NCI-H1694 treated with DMSO at 0.1 percent for 48 hours (cell line): ENCODE data around the gene TTC23L.
"Not testable (repeated sequence)": the region's sequence is repeated elsewhere in the genome, so short reads cannot be mapped to it uniquely, and the experiment has no call there.

ENCODE experiments used
- DNase-seq: peaks from one replicate; lab custom pipeline; 2025; lab: John Stamatoyannopoulos, UW

The TTC23L gene

DNA sequence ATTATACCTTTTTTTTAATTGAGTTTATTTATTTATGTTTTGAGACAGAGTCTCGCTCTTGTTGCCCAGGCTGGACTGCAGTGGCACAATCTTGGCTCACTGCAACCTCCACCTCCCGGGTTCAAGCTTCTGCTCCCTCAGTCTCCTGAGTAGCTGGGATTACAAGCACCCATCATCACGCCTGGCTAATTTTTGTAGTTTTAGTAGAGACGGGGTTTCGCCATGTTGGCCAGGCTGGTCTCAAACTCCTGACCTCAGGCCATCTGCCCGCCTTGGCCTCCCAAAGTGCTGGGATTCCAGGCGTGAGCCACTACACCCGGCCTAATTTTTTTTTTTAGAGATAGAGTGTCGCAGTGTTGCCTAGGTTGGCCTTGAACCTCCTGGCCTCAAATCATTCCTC, 84.3 kb downstream of the TTC23L start:
- not testable (repeated sequence) for DNase-seq

DNA sequence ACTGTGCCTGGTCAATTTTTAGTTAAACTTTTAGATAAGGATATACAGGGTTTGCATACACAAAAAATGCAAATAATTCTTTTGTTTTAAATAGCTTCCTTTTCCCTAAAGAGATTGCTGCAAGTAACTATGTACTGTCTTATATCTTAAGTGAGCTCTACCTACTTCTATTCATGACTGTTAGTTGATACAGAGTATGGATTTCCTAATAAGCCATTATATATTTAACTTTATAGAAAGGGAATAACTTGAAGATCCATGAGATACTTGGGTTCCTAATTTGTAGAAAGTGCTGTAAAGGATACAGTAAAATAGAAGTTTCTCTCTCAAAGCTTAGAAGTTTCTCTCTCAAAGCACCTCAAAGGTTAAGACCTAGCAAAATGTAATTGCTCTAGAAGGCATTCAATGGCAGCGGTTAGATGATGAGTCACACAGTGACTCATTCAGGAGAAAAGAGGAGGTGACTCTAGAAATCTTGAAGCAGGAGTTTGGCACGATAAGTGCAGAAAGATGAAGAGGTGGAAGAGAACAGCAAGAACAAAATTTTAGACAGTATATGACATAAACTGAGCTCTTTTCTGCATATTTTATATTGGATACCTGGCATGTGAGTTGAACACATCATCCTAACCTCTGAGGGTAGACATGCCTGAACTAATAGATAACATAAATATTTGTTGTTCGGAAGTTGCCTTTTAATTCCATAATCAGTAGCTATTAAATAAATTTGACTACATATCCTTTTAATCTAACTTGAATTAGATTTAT, 84.9 kb downstream of the TTC23L start:
- no peak for DNase-seq

DNA sequence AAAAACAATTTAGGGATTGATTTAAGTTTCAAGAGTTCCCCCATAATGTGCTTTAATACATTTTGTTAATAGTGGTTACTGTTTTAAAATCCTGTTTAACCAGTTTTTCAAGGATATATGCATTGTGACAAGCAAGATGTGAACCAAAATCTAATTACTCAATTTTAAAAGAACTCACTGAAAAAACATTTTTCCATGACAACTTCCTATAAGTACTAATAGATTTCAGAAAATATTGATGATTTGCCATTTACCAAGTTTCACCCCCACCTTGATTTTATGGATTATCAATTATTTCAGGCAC, 85.5 kb downstream of the TTC23L start:
- no peak for DNase-seq

DNA sequence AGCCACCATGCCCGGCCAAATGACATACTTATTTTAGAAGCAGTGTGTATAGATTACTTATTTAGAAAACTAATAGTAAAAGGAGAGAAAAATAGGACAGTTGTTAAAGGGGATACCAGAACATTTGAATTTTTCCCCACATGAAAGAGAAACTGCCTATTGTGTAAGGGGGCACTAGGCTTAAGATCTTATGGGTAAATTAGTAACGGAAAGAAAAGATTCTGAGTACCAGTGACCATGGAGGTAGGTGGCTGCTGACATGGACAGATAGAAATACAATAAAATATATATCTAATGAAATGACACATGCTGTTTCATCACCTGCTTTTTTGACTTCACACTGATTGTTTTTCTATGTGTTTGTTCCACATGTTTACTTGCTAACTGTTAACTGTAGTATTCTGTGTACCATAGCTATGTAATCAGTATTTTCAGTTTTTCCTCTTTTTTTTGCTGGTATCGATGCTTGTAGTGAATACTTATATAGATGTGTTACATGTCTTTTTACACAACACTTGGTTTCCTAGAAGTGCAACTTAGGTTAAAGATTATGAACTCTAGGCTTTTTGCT, 87.4 kb downstream of the TTC23L start:
- DNase-seq = no peak

DNA sequence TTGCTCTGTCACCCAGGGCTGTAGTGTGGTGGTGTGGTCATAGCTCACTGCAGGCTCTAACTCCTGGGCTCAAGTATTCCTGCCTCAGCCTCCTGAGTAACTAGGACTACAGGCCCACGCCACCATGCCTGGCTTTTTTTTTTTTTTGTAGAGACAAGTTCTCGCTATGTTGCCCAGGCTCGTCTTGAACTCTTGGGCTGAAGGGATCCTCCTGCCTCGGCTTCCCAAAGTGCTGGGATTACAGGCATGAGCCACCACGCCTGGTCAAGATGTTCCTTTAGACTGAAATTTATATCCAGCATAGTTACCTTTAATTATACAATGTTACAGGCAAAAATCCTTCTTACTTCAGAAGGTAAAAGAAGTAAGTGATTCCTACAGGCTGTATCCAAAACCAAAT, 88.8 kb downstream of the TTC23L start:
- DNase-seq = no peak

DNA sequence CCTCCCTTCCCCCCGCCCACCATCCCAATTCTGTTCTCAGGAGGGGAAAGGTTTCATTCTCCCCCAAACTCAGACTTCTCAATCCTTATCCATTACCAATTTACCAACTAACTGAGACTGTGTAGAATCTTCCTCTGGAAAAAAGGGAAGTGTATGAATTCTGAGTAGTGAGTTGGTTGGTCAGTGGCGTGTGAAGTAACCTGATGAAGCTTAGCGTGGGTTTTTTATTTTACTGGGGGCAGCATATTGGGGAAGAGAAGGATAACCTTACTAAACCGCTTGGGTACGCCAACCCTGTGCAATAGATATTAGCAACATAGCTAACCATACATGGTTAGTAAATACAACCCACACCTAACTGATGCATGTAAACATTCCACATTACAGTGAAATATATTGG, 89.3 kb downstream of the TTC23L start:
- DNase-seq = no peak

DNA sequence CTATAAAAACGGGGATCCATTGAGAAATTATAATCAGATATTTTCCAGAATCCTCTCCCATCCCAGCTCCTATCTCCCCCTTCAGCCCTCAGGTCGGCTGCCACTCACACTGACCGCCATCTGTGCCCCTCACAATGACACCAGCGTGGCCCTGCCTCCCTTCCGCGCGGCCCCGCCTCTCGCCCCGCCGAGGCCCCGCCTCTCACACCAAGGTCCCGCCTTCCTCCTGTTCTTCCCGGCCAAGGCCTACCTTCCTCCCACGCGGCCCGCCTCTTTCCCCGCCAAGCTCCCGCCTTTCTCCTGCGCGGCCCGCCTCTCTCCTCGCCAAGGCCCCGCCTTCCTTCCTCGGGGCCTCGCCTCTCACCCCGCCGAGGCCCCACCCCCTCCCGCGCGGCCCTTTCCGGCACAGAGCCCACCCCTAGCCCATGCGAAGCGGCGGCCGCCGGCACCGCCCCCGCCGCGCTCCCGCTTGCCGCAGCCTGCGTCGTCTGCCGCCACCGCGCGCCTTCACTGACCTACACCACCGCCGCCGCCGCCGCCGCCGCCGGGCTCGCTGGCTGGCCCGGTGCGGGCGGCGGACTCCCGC, 90.3 kb downstream of the TTC23L start, which contains the start of gene DNAJC21:
Gene DNAJC21, plus strand, starts transcription at position 426 of the 586 bp plus-strand sequence. CDS start 261 bp downstream, outside the sequence.
- DNase-seq = peak; percentile 98

DNA sequence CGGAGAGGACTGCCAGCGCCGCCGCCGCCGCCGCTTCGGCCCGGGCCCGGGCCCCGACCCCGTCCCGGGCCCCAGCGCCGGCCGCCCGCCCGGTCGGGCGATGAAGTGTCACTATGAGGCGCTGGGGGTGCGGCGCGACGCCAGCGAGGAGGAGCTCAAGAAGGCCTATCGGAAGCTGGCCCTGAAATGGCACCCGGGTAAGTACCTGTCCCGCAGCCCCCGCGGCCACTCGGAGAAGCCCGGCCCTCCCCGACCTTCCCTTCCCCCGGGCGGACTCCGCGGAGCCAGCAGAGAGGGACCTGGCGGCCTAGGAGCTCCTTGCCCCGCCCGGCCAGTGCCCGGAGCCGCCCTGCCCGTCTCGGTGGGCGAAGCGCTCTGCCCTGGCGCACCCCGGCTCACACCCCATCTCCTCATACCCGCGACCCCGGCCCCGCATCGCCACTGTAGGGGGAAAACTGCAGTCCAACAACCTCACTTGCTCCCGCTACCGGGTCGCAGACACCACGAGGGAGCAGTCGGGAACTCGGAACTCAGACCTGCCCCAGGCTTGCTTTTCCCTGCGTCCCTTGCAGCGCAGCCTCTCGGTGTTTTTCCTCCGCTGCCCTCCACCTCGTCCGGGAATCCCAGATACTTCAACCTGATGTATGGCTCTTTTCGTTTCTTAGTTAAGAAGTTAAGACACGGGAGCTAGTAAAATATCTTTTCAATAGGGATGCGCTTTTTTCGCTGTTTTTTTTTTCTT, 90.9 kb downstream of the TTC23L start:
- DNase-seq = peak; percentile 62

DNA sequence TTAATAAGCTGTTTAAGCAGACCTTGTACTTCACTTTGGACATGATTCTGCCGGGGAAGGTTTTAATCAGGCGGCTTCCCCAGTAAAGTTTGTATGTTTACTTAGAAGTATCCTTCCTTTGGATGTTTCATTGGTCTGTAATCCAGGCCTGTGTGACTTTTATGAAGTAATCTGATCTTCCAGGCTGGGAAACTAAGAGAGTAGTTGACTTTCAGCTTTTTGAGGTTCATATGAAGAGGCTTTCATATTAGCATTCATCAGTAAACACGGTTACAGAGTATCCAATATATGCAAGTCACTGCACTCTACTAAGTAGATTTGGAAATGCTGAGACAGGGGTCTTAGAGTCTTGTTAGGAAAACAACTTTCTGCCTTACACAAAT, 91.5 kb downstream of the TTC23L start:
- DNase-seq = no peak

DNA sequence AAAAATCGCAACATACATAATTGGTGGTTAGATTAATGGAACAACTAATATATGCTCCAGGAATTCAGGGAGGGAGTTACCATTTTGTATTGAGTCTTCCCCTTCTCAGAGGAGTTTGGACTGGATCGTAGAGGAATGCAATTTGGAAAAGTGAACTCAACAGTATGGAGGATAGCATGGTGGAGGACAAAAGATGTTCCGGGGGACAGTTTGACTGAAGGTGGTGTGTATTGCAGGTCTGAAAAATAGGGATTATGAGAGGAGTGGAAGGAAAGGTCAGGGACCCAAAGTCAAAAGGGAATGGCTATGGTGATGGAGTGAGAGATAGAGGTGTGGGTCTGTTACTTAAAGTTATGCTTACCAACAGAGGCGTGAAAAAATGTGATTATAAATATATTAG, 91.9 kb downstream of the TTC23L start:
- DNase-seq = no peak

DNA sequence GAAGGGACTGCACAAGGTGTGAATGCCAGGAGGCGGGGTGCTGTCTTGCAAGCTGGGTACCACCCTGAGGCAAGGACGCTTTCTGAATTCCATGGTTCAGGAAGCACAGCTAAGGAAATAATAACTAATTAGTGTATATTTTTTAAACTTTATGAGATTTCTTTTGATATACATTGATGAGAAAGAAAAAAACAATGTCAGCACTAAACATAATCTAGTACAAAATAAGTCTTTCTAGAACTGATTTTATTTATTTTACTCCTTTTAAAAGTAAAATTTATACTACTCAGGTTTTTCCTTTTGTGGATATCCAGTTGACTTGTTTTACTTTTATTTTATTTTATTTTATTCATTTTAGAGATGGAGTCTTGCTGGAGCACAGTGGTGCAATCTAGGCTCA, 94.0 kb downstream of the TTC23L start:
- DNase-seq = no peak

DNA sequence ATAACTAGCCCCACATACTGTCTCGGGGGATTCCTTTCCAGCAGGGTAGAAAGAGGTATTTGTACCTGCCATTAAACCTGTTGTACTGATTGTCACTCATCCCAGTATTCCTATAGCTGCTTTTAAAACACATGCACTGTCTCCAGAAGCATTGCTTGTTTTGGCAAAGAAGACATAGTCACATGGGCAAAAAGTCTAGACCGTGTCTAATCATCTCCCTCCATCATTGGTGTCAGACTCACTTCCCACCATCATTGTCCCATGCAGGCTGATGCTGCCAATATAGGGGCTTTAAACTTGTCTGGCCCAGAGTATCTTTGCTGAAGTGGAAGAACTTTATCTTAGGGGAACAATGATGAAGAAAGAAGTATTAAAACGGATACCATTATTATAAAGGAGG, 103.0 kb downstream of the TTC23L start:
- no peak for DNase-seq

DNA sequence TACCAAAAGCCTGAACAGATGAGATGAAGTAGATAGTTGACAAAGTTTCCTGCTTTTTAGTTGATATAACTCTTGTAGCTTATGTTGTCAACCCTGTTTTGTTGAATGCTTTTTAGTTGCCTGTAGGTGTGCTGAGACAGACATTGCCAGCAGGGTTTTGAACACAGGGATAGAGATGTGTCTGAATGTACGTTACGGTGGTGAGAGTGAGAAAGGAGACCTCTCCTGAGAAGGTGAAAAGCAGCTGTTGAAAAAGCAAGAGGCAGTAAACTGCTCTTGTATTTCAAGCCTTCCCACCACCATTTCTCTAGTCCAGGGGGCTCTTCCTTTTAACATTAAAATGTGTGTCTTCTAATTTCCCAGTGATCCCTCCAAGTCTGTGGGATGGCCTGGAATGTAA, 105.1 kb downstream of the TTC23L start:
- no peak for DNase-seq

DNA sequence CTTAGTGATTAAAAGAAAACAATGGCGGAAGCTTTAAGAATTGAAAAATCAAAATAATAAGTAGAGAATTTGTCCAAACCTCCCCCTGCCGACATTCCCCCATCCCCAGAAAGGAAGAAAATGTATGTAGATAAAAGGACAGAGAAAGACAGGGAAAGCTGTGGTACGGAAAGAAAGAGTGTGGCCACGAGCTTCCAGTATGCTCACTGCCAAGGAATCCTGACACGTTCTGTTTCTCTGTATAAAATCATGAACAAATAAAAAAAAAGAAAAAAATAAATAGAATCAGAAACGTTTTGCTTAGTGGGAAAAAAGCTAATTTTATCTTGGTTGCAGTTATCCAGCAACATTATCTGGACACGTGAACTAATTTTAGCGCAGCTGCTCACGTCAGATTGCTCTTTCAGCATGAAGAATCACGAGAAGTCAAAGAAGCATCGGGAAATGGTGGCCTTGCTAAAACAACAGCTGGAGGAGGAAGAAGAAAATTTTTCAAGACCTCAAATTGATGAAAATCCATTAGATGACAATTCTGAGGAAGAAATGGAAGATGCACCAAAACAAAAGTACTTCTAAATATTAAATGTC, 105.6 kb downstream of the TTC23L start:
- DNase-seq = no peak
